Activated CD8-positive, alpha-beta memory T cell treated with anti-CD3 and anti-CD28 coated beads for 36 hours (primary cell): ENCODE measurements around the gene GULP1. TPM values are rescaled to one million over a fixed set of nuclear protein-coding genes. Genes with fewer than 3 reads are reported as not detected.
"Not testable (repeated sequence)": the region's sequence is repeated elsewhere in the genome, so short reads cannot be mapped to it uniquely, and the experiment has no call there.

Experiments
- CTCF ChIA-PET: fragments of 350-600 bp; sonication (Branson Sonifier 250); formaldehyde crosslinking; loops from one replicate; lab custom pipeline; 2021; ENCODE audit warnings: antibody characterized with exemption; lab: Charles Lee
- POLR2A ChIA-PET: fragments of 350-600 bp; sonication (Branson Sonifier 250); formaldehyde crosslinking; loops from one replicate; lab custom pipeline; 2021; ENCODE audit warnings: antibody characterized with exemption; lab: Charles Lee
- total RNA-seq, 2 experiments: library from RNA; stranded (reverse); gene quantifications; one replicate each; pipeline ENCODE4 v1.2.3, GENCODE V29; 2021

The GULP1 gene
- total RNA-seq, 2 experiments from 2014 or later = not detected

DNA sequence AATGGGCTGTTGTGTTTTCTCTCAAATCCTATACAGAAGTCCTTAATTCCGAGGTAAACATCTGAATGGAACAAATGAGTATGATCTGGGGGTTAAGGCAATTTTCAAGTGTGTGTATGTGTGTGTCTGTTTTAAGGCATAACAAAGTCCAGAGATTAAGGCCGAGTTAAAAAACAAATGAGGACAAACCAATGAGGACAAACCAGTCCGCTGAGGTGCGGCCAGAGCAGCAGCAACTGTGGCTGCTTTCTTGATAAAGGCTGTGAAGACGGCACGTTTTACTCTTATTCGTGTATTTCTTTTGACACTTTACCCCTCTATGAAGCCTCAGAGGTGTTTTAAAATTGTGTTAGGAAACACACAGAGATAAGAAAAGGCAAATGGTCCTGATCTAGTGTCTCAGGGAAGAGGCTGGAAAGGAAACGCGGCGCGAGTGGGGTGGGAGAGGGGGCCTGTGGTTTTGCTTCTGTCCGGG lies 495 bp upstream of the GULP1 start:
- ChIA-PET CTCF (no interaction called here), POLR2A (no interaction called here)

DNA sequence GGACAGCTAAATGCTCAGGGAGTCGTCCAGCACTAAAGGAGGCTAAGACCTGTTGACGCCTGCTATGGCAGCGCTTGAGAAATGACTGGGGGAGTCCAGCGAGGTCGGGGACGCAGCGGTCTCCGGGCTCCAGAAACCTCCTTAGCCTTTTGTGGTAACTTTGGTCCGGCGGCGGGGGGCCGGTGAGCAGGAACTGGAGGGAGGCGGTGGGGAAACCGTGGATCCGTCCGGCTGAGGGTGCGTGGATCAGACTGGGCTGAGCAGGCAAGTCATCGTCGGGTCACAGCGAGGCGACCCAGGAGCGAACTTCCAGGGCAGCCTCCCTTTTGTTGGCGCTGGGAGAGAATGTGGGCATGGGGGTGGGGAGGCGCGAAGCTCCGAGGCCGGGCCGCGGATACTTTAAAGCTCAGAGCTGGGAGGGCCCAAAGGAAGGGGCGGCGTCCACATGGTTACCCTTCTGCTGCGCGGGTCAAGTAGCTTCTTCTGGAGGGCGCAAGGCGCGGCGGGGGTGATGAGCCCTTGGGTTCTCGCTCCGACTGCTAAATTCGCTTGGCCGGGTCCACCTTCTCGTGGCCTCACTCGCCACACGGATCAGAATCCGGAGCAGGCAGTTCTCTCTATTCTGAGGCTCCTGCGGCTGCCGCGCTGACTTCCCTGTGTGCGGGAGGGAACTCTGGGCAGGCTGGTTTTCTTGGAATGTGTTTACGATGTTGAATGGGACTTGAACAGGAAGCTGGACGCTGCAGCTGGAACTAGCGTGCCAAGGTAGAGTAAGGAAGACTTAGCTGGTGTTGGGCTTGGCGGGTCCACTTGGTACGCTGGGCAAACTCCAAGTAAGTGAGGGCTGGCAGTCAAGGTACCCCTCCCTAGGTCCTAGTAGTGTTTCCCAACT lies 920 bp downstream of the GULP1 start:
- POLR2A ChIA-PET = no interaction called here
- CTCF ChIA-PET = no interaction called here

DNA sequence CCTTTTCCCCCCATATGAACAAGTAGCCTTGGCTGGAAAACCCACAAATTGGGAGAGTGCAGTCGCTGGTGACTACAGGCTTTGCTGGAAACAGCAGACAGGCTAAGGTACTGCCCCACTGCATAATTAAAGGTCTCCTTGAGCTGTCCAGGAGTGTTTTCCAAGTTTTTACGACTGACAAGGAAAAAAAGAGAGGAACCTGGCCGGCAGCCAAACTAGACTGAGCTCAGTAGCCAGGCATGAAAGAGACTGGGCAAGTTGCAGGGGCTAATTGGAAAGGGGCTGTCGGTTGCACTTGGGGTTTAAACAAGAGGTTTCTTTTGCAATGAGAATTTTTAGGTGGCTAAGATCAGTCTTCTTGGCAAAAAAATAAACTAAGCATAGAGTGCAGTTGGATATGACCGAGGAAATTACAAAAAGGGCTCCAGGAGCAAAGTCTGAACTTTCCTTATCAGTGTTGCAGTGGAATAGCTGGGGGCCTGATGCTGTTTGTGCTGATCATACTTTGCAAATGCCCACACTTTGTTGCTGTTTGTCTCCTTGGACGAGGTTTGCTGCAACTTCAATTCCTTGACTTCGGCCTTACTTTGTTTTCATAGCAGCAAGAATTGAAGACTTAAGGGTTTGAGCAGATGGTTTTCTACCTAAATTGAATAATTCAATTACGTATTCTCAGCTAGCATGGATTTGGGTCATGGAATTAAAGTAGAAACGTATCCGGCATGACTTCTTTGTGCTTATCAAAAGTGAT lies 2.1 kb downstream of the GULP1 start:
- POLR2A ChIA-PET = no interaction called here
- CTCF ChIA-PET = no interaction called here

DNA sequence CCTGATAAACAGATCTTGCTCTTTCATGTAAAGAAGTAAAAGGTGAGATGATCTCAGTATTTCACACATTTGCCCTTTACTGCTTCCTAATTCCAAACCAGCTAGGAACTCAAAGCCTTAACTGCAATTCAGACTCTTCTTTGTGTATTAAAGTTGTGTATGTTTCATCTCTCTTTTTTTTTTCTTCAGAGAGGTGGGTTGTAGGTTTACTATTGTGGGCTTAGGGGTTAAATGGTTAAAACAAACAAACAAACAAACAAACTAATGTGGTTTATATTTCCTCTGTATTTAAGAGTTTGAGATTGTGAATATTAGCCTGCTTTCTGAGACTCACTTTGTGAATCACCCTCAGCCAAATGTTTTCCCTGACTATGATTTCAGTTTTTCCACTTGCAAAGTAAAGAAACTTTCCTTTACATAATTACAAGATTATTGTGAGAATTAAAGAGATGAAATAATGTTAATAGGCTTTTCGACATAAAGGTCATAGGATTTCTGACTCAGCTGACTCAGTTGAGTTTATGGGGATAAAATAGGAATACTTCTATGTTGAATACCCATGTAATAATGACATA lies 2.8 kb downstream of the GULP1 start:
- POLR2A ChIA-PET = interaction anchor here (0.6 kb wide), 1 partner anchor 1982 kb away, joined by 4 read pairs; no protein-coding TSS in a partner anchor
- CTCF ChIA-PET = no interaction called here

DNA sequence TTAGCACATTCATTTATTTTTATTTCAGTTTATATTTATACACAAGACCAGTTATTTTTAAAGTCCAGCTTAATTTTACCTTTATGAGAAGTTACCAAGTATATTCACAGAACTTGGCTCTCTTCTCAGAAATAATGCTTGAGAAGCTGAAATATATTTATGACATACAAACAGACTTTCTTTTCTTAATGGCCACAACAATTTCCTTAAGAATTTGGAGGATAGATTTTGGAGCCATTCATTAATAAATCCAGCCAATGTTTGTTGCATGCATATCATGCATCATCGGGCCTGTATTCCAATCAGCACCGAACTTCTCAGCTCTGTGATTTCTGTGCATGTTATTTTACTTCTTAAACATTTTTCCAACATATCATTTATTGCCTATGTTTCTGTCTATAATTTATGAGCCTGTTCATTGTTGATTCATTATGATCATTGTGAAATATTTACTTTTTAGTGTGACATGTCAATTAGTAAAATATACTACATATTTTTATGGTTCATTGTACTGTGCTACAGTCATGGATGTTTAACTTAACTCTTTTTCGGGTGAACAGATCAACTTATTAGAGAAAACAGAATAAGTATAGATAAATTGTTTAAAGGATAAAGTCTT lies 3.5 kb downstream of the GULP1 start:
- POLR2A ChIA-PET = interaction anchor here (0.6 kb wide), 1 partner anchor 1981 kb away, joined by 4 read pairs; no protein-coding TSS in a partner anchor
- CTCF ChIA-PET = no interaction called here

DNA sequence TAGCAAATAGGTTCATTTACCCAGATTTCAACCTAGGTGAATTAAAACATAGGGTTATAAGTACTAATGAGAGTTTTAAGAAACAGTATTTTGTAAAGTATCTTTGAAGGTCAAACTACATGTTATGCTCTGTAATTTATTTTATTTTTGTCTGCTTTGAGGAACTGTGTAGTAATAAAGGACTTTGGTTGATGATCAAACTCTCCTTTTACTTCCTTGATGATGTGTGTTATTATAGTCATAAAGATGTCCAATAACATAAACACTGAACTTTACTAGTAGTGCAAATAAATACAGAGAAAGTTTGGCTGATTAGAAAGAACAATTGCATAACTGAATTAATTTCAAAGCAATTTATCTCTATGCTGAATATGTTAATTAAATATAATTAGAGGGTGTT lies 6.3 kb downstream of the GULP1 start:
- ChIA-PET POLR2A (no interaction called here), CTCF (no interaction called here)

DNA sequence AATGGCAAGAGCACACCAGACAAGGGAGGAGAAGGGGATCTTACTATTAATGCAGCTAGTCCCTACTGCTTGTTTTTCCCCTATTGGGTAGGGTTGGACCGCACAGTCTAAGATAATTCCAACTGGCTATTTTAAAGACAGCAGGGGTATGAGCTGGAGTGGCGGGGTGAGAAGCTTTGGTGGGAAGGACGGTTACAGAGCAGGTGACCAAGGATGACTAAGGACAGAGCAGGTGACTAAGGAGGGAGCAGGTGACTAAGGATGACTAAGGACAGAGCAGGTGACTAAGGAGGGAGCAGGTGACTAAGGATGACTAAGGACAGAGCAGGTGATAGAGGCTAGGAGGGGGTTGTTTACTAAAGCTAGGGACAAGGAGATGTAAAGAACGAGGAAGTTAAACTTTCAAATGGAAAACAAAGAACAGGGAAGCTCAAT lies 7.3 kb downstream of the GULP1 start:
- CTCF ChIA-PET, POLR2A ChIA-PET: not testable (repeated sequence)

DNA sequence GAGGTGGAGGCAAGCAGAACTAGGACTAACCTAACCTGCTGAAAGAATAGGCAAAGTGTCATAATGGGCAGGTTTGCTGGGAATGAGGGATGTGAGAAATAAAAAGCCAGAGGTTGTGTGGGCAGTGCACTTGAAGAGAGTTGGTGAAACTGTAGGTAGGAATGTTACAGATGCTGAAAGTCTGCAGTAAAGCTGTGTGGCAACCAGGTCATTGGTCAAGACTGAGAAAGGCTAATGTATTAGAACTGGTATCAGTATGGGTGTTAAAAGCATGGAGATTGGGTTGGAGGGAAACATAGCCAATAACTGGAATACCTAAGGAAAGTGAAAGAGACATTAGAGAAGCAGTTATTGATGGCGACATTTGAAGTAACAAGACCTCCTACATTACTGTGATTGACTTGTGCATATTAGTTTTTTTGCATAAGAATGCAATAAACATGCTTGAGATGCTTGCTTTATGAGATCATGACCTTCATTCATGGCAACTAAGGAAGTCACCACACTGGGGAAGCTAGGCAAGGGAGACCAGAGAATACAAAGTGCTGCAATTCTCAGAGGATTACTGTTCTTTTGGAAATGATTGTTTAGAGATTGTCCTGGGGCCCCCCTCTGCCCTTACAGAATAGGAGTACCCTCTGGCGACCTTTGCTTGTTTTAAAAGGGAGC lies 11.8 kb downstream of the GULP1 start:
- POLR2A ChIA-PET = no interaction called here
- CTCF ChIA-PET = no interaction called here

DNA sequence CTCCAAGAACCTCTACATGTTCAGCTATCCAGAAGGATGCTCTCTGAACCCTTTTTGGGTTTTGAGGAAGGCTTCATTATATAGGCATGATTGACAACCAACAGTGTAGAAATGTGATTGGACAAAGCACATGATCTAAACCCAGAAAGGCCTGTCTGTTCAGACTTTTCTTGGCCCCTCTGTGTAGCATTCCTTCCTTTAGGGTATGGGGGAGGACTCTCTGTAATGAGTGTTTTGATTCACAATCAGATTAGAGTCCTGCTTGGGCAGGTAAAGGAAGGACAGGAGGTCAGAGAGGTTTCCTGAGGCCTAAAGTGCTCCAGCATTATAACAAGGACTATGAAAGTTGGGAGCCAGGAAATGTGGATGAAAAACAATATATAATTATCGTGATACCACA lies 13.6 kb downstream of the GULP1 start:
- POLR2A ChIA-PET = no interaction called here

DNA sequence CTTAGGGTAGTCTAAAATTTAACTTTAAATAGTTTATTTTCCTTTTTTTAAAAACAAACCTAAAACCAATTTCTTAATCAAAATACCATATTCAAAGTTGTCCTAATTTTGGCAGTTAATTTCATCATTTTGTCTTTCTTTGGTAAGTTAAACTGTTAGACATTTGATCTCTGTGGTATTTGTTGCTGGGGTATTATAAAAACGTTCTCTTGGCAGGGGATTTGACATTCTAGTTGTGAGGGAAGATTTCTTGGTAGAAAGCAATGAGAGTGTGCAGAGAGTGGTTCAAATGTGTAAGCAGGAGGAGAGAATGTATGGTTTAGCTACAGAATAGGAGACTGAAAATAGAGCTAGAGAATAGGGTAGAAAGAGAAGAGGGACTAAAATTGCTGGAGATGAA lies 14.6 kb downstream of the GULP1 start:
- ChIA-PET POLR2A (no interaction called here), CTCF (no interaction called here)

More for the DNA sequence above, 13.6 kb downstream of the GULP1 start:
- CTCF ChIA-PET = no interaction called here

DNA sequence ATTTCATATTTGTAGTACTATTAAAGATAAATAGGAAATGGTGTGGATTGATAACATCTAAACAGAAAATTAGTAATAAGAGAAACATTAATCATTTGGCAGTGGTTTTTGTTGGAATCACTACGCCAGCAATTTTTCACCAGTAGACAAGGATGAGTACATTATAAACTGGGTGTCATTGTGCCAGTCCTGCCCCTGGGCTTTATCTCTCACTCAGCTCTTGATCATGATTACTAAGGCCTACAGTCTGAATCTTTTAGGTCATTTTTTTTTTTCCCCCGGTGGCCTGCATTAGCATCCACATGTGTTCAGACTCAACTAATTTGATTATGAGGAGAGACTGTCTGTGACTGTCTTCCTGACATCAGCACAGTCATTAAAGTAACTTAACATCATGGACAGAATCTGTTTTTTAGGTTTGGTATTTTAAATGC lies 16.2 kb downstream of the GULP1 start:
- POLR2A ChIA-PET = no interaction called here
- CTCF ChIA-PET = no interaction called here

DNA sequence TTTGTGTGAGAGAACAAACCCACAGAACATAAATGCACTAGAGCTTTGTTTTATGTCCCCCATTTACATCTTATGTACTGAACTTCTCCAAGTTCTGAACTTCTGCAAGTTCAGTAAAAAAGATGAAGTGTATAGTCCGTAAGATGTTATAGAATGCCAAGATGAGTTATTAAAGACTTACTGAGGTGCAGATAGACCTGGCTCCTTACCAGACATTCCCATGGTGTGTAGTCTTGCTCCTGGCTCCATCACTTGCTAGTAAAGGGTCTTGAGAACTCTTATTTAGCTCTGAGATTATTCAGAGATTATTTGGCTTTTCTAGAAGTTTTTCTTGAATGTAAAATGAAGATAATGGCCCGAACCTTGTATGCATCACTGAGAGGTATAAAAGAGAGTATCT lies 16.8 kb downstream of the GULP1 start:
- ChIA-PET CTCF (no interaction called here), POLR2A (no interaction called here)

DNA sequence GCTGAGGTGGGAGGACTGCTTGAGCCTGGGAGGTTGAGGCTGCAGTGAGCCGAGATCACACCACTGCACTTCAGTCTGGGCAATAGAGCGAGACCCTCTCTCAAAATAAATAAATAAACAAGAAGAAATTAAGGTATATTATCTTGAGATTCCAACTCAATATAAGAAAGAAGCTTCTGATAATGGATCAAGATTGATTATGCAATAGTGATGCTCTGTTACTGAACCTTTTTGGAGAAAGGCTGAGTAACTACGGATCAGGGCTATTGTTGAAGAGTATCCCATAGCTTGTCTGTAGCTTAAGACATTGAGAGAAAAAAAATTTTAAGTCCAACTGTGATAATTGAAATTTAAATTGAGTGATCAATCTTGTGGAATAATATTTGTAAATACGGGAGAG lies 17.7 kb downstream of the GULP1 start:
- ChIA-PET POLR2A (no interaction called here), CTCF (no interaction called here)

DNA sequence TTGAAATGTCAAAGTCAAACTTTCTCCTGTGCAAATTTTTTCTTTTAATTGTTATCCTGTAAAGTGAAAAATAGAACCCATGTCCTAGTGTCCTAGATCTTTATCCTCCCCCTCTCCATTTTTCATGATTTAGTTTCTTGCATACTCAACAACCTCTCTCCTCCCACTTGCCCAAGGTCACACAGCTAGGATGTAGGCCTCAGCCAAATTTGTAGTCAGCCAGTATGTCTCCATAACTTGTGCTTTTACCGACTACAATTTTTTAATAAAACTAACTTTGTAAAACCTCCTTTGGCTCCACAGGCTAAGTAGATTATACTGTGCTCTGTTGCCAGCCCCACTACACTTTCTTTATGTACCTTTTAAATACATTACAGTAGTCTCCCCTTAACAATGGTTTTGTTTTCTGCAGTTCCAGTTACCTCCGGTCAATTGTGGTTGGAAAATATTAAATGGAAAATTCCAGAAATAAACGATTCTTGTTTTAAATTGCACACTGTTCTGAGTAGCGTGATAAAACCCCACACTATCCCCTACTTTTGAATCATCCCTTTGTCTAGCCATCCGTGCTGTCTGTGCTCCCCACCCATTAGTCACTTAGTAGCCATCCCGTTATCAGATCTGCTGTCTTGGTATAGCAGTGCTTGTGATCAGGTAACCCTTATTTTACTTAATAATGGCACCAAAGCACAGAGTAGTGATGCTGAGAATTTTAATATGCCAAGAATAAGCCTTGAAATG lies 22.8 kb downstream of the GULP1 start:
- ChIA-PET CTCF (no interaction called here), POLR2A (no interaction called here)

DNA sequence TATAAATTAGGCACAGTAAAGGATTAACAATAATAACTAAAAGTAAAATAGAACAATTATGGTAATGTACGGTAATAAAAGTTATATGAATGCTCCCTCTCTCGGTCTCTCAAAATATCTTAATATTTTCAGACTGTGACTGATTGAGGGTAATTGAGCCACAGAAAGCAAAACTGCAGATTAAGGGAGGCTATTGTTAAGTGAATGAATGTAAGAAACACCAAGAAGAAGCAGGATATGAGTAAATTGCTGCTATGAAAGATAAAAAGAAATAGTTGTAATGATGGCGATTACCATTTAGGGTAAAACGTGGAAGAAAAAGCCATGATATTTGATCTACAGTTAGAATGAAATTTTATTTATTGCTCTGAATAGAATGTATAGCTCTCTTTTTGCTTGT lies 24.1 kb downstream of the GULP1 start:
- CTCF ChIA-PET = no interaction called here
- POLR2A ChIA-PET = no interaction called here

DNA sequence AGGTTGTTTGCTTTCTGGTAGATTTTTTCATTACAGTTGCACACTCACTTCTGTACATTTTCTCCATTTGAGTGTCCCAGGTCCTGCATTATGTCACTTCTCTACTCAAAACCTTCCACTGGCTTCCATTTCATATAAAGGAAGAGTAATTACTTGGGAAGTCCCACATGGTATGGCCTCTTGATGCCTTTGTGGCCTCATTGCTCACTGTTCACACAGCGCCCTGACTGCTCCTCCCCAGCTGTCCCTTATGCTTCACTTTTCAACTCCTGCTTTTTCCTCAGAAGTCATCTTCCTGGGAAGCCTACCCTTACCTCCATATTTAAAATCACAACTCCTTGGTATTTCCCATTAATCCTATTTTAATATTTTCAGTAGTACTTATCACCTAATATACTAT lies 24.7 kb downstream of the GULP1 start:
- CTCF ChIA-PET = no interaction called here
- POLR2A ChIA-PET = no interaction called here

DNA sequence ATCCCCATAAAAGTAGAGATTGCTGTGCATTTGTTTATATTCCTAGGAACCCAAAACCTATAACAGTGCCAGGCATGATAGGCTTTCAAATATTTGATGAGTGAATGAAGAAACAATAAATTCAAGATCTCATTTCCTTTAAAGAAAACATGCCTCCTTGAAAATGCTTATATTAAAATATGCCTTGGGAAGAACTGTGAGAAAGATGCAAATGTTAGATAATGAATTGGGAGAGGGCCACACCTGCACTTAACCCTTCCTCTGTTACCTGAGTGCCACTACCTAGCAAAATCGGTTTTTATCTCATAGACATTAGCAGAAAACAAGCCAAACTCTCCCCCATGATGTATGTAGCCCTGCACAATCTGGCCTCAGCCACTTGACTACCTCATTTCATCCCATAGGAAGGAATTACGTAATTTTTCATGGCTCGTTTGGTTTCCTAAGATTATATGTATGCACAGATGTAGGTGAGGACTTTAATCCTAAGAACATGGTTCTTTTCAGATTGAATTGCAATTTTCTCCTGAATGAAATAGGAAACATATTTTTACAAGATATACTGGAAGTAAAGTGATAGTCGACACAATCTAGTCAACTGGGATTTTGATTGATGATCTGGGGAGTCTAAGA lies 25.2 kb downstream of the GULP1 start:
- ChIA-PET CTCF (no interaction called here), POLR2A (no interaction called here)

DNA sequence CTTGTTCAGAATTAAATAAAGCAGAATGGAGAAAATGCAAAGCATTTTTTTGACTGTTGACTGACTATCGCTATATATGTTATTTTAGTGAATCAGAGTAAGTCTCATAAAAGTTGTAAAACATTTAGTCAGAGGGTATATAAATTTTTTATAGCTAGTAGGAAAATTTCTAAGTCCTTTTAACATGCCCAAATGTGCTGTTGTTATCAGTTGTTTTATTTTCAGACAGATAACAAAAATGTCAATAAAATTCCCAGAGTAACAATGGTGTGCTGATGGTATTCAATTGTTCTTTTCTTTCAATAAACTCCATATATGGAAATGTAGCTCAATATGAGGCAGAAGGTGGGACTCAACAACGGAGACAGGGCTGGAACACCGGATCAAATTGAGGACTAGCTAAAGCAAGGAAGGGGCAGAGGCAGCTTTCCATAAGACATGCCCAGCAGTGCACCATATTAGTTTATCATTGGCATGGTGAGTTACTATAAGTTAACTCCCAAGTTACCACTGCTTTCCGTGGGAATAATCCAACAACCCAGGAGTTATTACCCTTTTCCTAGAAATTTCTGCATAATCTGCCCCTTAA lies 26.6 kb downstream of the GULP1 start:
- ChIA-PET POLR2A (no interaction called here), CTCF (no interaction called here)
